Forelimb muscle (tissue), 1 donor: ENCODE measurements around the gene FHOD3. TPM values are rescaled to one million over a fixed set of nuclear protein-coding genes. Genes with fewer than 3 reads are reported as not detected.

Experiments
- DNase-seq: peaks from one replicate; pipeline ENCODE4 v3.0.0-alpha.2; 2013; ENCODE audit warnings: low read depth
- polyA plus RNA-seq: library from polyadenylated mRNA; unstranded; fragments of 120-200 nt; gene quantifications from one replicate; pipeline ENCODE4 v1.2.1, GENCODE V29; 2013; ENCODE audit not compliant: insufficient read length

FHOD3 gene
- polyA plus RNA-seq, 1 donor, result 30.8 TPM

- no peak for DNase-seq
These were observed 25.2 kb downstream of the FHOD3 start for GRCh38 chr18:36322734-36323133.

- DNase-seq, result no peak
These were observed 25.9 kb downstream of the FHOD3 start for GRCh38 chr18:36323421-36323820.

DNA sequence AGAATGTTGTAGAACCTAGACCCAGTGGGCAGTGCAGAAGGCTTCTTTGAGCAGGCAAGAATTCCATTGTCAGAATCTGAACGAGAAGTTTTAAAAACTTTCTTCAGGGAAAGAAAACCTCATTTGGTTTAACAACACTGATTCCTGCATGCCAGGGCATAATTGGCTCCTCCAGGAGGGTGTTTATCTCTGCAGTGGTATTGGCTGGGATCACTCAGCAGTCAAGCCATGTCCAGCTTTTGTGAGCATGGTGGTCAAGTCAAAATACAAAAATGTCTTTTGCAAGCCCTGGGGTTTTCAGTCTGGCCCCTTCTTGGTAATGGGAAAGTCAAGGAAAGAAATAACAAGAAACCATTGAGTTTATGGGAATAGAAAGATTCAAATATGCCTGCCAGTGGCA is 28.3 kb downstream of the FHOD3 start:
- no peak for DNase-seq

GRCh38 chr18:36326771-36327170 is 29.3 kb downstream of the FHOD3 start:
- no peak for DNase-seq

GRCh38 chr18:36327352-36328316 is 30.1 kb downstream of the FHOD3 start:
- no peak for DNase-seq

GRCh38 chr18:36328385-36328858 is 30.9 kb downstream of the FHOD3 start:
- DNase-seq, result no peak

DNA sequence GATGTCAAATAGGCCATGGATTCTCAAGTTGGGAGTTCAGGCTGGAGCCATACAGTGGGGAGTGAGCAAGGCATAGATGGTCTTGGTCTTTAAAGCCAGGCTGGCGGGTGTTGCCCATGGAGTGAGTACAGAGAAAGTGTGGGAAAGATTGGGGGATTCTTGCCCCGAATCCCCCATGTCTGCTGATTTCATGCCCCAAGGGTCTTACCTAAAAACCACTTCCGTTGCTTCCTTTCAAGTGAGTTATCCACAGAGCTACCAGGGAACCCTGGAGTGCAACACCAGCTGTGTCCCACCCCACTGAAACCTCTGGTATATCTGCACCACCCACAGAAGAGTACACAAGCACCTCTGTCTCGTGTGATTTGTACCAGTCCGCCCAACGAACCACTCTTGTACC is 31.4 kb downstream of the FHOD3 start:
- DNase-seq, result no peak

- no peak for DNase-seq
These were observed 32.3 kb downstream of the FHOD3 start for GRCh38 chr18:36329684-36330434.

- DNase-seq, result no peak
These were observed 33.0 kb downstream of the FHOD3 start for GRCh38 chr18:36330435-36331052.

DNA sequence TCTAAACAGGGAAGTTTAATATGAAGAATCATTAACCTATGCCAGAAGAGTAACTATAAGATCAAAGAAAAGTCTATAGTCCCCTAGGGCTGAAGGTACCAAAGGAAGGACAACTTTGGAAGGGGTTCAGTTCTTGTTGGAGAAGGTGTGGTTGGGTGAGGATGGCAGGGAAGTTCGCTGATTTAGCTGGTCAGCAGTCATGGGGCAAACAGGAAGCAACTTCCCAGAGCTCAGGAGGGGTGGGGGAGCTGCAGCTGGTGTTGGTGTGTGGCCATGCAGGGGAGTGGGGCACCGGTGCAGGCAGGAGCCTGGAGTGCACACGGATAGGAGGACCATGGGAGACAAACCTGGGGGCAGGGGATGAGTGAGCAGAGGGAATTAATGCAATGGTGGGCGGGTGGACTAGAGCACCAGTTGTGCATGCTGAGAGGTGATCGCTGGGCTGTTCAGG is 34.0 kb downstream of the FHOD3 start:
- no peak for DNase-seq

DNA sequence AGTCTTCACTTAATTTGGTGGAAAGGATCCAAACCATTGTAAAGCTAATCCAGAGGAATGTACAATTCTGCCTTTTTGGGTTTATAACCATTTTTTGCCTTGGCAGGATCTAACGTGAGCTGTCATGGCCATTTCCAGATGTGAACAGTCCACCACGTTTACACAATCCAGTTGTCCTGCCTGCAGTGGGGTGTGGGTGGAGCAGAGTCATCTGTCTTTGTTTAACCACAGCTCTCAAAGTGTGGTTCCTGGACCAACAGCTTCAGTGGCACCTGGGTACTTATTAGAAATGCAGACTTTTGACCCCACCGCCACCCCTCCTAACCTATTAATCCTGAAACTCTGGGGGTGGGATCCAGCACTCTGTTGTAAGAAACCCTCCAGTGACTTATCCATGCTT is 35.9 kb downstream of the FHOD3 start:
- no peak for DNase-seq

DNA sequence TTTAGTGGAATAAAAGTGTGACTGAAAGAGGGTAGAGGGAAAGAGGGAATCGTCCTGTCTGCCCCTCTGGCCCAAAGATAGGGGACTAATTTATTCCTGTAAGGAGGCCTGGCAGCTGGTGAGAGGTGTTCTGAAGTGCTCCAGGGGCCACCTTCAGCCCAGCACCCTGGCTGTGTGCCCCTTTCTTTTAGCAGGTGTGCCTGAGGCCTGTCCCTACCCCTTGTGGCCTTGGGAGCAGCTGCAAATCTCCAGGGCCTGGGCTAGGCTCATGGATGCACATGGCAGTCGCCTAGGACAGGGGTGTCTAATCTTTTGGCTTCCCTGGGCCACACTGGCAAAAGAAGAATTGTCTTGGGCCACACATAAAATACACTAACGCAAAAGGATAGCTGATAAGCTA is 37.3 kb downstream of the FHOD3 start:
- DNase-seq, result no peak

- DNase-seq, result peak; percentile 13
These were observed 38.2 kb downstream of the FHOD3 start for GRCh38 chr18:36335476-36336279.

- DNase-seq, result no peak
These were observed 40.3 kb downstream of the FHOD3 start for GRCh38 chr18:36337679-36338402.

DNA sequence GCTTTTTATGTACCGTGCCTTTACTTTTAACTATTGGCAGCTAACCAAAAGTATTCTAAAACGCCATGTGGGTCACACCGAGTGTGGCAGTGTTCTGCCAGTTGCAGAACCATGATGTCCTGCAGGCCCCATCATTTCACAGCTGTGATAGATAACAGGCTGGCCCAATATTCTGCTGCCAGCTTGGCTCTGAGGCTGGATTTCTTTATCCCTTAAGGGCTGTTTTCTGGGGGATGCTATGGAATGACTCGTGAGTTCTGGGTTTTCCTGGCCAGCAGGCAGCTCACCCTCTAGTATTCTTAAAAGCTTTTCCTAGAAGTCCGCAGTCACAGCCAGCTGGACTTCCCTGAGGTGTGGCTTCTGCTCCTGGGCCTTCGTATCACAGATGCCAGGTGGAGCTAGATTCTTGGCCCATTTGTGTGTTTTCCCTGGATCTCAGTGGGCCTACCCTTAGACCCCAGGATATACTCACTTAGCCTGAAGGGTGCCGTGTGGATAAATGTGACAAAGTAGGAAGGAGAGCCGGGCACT is 41.0 kb downstream of the FHOD3 start:
- DNase-seq, result no peak

- peak; percentile 53 for DNase-seq
These were observed 42.7 kb downstream of the FHOD3 start for GRCh38 chr18:36340246-36340645.

DNA sequence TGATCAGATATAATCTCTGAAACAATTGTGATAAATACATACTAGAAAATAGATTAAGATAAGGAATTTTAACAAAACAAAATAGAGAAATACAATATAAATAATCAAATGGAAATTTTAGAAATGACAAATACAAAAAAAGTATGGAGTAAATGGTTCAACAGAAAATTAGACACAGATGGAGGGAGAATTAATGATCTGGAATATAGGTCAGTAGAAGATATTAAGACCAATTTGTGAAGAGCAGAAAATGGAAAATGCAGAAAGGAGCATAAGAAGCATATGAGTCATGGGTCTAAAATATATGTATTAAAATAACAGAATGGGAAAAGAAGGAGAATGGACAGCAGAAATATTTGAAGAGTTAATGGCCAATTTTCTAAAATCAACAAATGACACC is 44.4 kb downstream of the FHOD3 start:
- no peak for DNase-seq

DNA sequence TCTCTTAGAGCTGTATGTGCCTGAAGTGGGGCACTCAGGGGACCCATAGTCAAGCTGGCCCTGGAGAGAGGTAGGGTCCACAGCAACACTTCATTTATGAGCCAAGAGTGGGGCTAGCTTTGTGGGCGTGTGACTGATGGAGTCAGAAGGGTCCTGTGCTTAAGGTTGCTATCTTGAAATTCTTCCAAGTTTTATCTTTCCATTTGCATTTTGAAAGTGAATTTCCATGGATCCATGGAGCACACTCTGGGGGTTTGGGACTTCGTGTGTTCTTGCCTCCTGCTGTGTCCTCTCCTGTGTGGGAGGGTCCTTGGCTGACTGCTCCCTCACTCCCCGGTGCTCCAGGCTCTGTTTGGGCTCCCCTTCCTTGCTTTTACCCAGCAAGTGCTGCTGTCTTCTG is 50.8 kb downstream of the FHOD3 start:
- DNase-seq, result no peak

- DNase-seq, result no peak
These were observed 51.5 kb downstream of the FHOD3 start for GRCh38 chr18:36348971-36349417.

GRCh38 chr18:36349552-36349951 is 52.0 kb downstream of the FHOD3 start:
- DNase-seq, result no peak
